Measurements from ENCODE around the gene YJU2.

YJU2 gene

DNA sequence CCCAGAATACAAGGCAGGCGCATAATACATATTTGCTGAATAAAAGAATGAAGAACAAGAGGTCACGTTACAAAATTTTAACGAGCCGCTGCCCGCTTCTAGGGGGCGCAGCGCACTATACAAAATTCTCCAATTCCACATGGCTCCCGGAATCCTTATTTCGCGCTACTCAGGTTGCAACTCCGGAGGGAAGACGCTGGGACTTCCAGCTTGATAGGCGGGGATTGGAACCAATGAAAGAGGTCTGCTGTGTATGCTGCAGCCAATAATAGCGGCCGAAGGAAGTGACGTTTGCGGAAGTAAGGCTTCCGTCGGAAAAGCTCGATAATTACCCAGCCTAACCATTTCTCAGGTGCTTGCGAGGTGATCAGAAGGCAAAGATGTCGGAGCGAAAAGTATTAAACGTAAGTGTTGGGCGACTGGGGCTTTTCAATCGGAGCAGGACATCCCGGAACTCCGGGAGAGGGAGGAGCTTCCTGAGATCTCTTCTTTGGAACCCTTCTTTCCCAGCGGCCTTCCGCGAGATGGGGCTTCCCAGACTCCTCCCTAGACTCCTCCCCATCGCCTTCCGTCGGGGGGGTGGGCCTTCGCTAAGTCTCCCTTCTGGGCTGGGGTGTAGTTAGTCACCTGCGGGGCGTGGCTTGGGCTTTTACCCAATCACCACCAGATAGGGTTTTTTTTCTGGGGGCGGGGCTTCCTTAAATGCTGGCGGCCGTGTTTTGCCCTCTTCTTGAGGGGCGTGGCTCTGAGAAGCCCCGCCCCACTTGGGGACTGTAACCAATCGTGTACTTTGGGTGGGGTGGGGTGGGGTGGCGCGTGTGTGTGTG is at the start of gene YJU2:
TSS of gene YJU2 (plus strand) at position 314 of the 827 bp plus-strand sequence. CDS start at position 381, 67 bp downstream.
- peak; percentile 100 for DNase-seq
- H3K9me3 Mint-ChIP-seq: peaks cover 4% of the 10 kb centered on the region
- CTCF ChIA-PET: interaction anchor here (0.7 to 1.0 kb wide), 3 partner anchors 13 to 155 kb away, joined by 4 to 5 read pairs (median 5); partner anchors contain the start of gene CHAF1A
- H3K4me1 Mint-ChIP-seq: peaks cover 25% of the 10 kb centered on the region
- peak within 1 kb of the TSS; percentile 82 for H3K4me3 Mint-ChIP-seq
- H3K36me3 Mint-ChIP-seq: peaks cover 32% of the 10 kb centered on the region
- peak within 1 kb of the TSS; percentile 95 for H3K27ac Mint-ChIP-seq
- peaks cover 4% of the 10 kb centered on the region for H3K27me3 Mint-ChIP-seq

DNA sequence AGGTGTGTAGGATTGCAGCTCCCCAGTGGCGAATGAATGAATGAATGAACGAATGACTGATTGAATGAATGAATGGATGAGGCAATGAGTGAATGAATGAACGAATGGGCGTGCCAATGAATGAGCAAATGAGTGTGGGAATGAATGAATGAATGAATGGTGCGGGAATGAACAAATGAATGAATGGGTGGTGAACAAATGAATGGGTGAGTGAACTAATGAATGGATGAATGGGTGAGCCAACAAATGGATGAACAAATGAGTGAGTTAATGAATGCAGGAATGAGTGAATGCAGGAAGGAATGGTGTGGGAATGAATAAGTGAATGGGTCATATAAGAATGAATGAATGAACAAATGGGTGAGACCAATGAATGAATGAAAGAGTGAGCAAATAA is 49.7 kb upstream of the YJU2 start:
- Mint-ChIP-seq H3K9me3 (peaks cover 8% of the 10 kb centered on the region), H3K36me3 (peaks cover 3% of the 10 kb centered on the region), H3K27ac (peak overlapping the region; percentile 22), H3K4me3 (no peak overlapping the region), H3K4me1 (peaks cover 8% of the 10 kb centered on the region), H3K27me3 (peaks cover 72% of the 10 kb centered on the region)
- DNase-seq: no peak
- CTCF ChIA-PET: no interaction called here

DNA sequence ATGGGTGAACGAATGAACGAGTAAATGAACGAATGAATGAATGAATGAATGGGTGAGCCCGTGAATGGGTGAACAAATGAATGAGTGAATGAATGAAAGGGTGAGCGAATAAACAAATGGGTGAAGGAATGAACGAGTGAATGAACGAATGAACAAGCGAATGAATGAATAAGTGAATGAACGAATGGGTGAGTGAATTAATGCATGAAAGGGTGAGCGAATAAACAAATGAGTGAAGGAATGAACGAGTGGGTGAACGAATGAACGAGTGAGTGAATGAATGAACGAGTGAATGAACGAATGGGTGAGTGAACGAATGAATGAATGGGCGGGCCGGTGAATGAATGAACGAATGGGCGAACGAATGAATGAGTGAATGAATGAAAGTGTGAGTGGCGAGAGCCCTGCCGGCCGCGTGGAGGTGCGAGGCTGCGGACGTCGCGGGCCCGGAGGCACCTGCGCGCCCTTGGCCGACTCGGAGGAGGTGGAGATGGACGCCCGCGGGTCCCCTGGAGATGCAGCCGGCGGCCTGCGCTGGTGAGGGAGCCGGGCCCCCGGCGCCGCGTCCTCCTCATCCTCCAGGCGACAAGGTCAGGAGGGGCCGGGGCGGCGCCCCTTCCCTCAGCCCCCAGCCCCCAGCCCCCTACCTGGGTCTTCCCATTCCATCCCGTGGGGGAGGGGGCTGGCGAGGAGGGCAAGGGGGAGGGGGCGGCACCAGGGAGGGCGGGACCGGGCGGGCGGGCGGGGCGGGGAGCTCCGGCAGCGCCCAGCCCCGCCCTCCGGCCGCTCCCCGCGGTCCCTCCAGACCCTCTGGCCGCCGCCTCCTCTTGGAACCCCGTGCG is 49.0 kb upstream of the YJU2 start:
- peaks cover 72% of the 10 kb centered on the region for H3K27me3 Mint-ChIP-seq
- H3K4me3 Mint-ChIP-seq: no peak overlapping the region
- H3K27ac Mint-ChIP-seq: peak overlapping the region; percentile 3
- peaks cover 3% of the 10 kb centered on the region for H3K36me3 Mint-ChIP-seq
- H3K9me3 Mint-ChIP-seq: peaks cover 8% of the 10 kb centered on the region
- peak; percentile 29 for DNase-seq
- CTCF ChIA-PET: no interaction called here
- peaks cover 8% of the 10 kb centered on the region for H3K4me1 Mint-ChIP-seq

DNA sequence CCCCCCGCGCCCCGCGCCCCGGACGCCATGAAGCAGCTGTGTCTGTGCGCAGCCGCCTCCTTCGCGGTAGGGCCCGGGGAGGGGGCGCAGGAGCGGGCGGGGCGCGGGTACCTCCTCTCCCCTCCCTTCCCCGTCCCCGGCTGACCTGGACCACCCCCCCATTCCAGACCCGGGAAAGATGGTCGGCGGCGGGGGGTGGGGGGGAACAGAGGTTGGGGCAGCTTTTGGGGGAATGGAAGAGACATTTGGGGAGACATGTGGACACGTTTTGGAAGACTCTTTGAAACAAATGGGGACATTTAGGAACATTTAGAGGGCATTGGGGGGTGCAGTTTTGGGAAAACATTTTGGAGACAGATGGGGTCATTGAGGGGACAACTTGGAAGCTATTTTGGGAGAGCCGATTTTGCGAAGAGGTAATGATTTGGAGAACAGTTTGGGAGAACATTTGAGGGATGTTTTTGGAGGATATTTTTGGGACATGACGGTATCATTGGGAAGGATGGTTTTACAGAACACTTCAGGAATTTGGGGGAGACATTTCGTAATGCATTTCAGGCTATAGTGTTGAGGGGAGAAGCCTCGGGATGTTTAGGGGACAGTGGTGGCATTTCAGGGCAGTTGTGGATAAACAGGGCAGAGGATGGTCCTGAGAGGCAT is 48.3 kb upstream of the YJU2 start:
- CTCF ChIA-PET: no interaction called here
- DNase-seq: no peak
- H3K27ac Mint-ChIP-seq: no peak overlapping the region
- peaks cover 8% of the 10 kb centered on the region for H3K9me3 Mint-ChIP-seq
- H3K27me3 Mint-ChIP-seq: peaks cover 67% of the 10 kb centered on the region
- peaks cover 3% of the 10 kb centered on the region for H3K36me3 Mint-ChIP-seq
- no peak overlapping the region for H3K4me3 Mint-ChIP-seq
- H3K4me1 Mint-ChIP-seq: peaks cover 8% of the 10 kb centered on the region

DNA sequence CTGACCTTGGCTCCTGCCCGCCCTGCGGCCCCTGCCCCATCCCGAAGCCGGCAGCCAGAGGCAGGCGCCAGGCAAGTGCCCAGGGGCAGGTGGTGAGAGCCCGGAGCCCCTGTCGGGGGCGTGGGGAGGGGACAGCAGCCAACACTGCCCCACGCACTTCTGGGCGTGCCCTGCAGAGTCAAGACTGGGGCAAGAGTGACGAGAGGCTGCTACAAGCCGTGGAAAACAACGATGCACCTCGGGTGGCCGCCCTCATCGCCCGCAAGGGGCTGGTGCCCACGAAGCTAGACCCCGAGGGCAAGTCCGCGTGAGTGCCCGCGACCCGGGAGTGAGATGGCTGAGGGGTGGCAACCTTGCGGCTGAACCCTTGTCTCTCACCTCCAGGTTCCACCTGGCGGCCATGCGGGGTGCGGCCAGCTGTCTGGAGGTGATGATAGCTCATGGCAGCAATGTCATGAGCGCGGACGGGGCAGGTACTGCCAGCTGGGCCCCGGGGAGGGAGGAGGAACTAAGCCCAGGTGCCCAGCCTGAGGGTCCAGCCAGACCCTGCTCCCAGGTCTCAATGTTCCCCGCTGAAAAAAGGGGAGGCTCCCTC is 47.1 kb upstream of the YJU2 start:
- H3K27me3 Mint-ChIP-seq: peaks cover 63% of the 10 kb centered on the region
- no peak for DNase-seq
- H3K27ac Mint-ChIP-seq: no peak overlapping the region
- H3K4me1 Mint-ChIP-seq: peaks cover 8% of the 10 kb centered on the region
- CTCF ChIA-PET: interaction anchor here (1.3 to 1.7 kb wide), 2 partner anchors 13 to 60 kb away, joined by 4 to 6 read pairs; no protein-coding TSS in a partner anchor
- peaks cover 8% of the 10 kb centered on the region for H3K9me3 Mint-ChIP-seq
- peaks cover 3% of the 10 kb centered on the region for H3K36me3 Mint-ChIP-seq
- no peak overlapping the region for H3K4me3 Mint-ChIP-seq

DNA sequence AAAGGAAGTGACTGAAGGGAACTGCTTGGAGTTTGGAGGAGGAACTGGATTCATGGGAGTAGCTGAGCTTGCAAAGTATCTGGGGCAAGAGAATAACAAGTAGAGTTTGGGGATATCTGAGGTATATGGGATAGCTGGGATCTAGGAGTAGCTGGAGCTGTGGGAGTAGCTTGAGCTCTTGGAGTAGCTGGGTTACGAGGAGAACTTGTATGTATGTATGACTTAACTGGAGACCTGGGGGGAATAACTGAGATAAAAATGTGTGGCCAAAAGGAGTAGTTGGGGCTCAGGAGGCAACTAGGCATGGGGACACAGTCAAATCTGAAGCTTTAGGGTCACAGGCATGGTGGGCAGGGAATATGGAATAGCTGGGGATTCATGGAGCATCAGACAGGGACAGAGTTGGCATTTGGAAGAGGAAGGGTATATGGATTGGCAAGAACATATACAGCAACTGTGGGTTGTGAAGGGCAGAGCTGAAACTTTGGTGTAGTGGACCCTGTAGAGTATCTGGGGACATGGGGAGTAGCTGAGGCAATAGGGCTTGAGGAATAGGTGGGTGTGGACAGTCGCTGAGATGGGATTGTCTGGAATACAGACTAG is 45.8 kb upstream of the YJU2 start:
- Mint-ChIP-seq H3K4me3 (no peak overlapping the region), H3K36me3 (peaks cover 3% of the 10 kb centered on the region), H3K27me3 (peaks cover 52% of the 10 kb centered on the region), H3K27ac (no peak overlapping the region), H3K9me3 (peaks cover 8% of the 10 kb centered on the region), H3K4me1 (peaks cover 8% of the 10 kb centered on the region)
- CTCF ChIA-PET: interaction anchor here (1.3 to 3.2 kb wide), 5 partner anchors 12 to 379 kb away, joined by 4 to 10 read pairs (median 6); partner anchors contain the start of gene EEF2
- DNase-seq: no peak

DNA sequence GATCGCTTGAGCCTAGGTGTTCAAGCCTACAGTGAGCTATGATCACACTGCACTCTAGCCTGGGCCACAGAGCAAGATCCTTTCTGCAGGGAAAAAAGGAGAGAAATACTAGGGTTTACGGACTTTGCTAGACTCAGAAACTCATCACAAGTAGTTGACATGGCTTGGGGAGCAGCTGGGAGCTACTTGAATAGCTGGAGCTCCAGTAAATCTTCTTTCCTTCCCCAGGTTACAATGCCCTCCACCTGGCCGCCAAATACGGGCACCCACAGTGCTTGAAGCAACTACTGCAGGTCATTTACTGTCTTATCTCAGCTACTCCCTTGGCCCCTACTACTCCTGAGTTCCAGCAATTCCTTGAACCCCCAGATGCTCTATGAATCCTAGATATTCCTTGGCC is 45.1 kb upstream of the YJU2 start:
- DNase-seq: no peak
- H3K9me3 Mint-ChIP-seq: peaks cover 8% of the 10 kb centered on the region
- CTCF ChIA-PET: interaction anchor here (0.7 to 3.2 kb wide), 5 partner anchors 11 to 380 kb away, joined by 3 to 10 read pairs (median 5); partner anchors contain the start of gene EEF2
- peaks cover 47% of the 10 kb centered on the region for H3K27me3 Mint-ChIP-seq
- H3K4me1 Mint-ChIP-seq: peaks cover 8% of the 10 kb centered on the region
- peaks cover 3% of the 10 kb centered on the region for H3K36me3 Mint-ChIP-seq
- H3K4me3 Mint-ChIP-seq: no peak overlapping the region
- no peak overlapping the region for H3K27ac Mint-ChIP-seq

DNA sequence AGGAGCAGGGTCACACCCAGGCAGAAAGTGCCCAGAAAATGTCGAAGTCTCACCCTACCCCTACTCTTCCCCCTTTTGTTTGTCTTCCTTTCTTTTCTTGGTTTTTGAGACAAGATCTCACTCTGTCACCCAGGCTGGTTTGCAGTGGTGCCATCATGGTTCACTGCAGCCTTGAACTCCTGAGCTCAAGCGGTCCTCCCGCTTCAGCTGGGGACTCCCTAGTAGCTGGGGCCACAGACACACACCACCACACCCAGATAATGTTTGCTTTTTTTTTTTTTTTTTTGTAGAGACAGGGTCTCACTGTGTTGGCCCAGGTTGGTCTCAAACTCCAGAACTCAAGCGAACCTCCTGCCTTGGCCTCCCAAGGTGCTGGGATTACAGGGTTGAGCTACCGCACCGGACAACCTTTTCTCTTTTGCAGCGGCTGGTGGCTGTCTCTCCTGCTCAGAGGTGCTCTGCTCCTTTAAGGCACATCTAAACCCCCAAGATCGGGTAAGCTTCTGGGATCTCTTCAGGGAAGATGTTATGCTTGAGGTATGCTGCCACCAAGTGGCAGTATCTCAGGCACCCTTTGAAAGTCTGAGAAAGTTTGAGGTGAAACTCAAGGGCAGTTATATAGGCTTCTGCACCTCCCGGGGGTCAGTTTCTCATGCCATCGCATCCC is 39.9 kb upstream of the YJU2 start:
- no peak overlapping the region for H3K4me3 Mint-ChIP-seq
- H3K36me3 Mint-ChIP-seq: no peaks in the 10 kb centered on the region
- no peaks in the 10 kb centered on the region for H3K4me1 Mint-ChIP-seq
- H3K27me3 Mint-ChIP-seq: peaks cover 12% of the 10 kb centered on the region
- no peak overlapping the region for H3K27ac Mint-ChIP-seq
- H3K9me3 Mint-ChIP-seq: no peaks in the 10 kb centered on the region
- DNase-seq: no peak
- CTCF ChIA-PET: interaction anchor here (1.8 kb wide), 1 partner anchor 15 kb away, joined by 5 read pairs; no protein-coding TSS in a partner anchor

DNA sequence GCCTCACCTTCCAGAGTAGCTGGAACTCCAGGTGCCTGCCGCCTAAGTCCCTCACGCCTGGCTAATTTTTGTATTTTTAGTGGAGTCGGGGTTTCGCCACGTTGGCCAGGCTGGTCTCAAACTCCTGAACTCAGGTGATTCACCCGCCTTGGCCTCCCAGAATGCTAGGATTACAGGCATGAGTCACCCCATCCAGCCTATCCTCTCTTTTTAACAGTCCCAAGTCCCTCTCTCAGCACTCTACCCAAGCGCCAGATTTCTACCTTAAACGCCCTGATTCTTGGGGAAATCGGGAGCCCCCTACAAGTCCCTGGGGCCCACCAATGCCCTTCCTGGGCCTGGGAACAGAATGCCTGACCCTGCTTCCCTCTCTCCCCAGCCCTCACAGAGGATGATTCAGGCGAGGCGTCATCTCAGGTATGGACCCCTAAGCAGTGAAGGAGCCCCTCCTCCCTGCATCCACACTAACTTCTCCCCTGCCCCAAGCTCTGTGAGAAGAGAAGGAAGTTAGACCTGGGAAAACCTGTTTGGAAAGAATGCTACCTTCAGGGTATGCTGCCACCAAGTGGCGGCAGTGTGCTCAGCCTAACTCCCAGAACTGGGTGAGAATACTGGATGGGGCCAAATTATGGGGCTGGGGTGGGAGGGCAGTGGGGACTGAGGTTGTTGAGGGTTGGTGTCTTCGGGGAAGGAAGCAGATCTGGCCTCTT is 38.3 kb upstream of the YJU2 start:
- Mint-ChIP-seq H3K9me3 (no peaks in the 10 kb centered on the region), H3K4me1 (no peaks in the 10 kb centered on the region), H3K27ac (no peak overlapping the region), H3K27me3 (peaks cover 24% of the 10 kb centered on the region), H3K36me3 (no peaks in the 10 kb centered on the region), H3K4me3 (no peak overlapping the region)
- CTCF ChIA-PET: interaction anchor here (1.0 to 1.8 kb wide), 4 partner anchors 13 to 223 kb away, joined by 3 to 5 read pairs (median 3); partner anchors contain the start of gene EEF2
- no peak for DNase-seq

DNA sequence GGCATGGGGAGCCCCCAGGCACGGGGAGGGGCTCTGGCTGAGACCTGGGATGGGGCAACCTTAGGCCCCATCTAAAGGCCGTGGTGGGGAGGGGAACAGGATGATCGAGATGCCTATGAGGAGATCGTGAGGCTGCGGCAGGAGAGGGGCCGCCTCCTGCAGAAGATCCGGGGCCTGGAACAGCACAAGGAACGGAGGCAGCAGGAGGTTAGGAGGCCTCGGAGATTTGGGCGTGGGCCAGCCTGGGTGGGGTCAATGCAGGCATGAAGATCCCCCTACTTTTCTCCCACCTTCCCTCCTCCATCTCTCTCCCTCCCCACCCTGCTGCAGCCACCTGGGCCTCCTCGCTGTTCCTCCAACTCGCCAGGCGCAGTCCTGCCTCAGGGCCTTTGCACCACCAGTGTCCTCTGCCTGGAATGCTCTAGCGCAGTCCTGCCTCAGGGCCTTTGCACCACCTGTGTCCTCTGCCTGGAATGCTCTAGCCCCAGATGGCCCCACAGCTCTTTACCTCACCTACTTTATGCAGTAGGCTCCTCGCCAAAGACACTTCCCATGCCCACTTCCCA is 36.6 kb upstream of the YJU2 start:
- peaks cover 6% of the 10 kb centered on the region for H3K4me1 Mint-ChIP-seq
- H3K27ac Mint-ChIP-seq: no peak overlapping the region
- no peaks in the 10 kb centered on the region for H3K36me3 Mint-ChIP-seq
- H3K27me3 Mint-ChIP-seq: peaks cover 19% of the 10 kb centered on the region
- DNase-seq: no peak
- CTCF ChIA-PET: no interaction called here
- no peak overlapping the region for H3K4me3 Mint-ChIP-seq
- no peaks in the 10 kb centered on the region for H3K9me3 Mint-ChIP-seq

DNA sequence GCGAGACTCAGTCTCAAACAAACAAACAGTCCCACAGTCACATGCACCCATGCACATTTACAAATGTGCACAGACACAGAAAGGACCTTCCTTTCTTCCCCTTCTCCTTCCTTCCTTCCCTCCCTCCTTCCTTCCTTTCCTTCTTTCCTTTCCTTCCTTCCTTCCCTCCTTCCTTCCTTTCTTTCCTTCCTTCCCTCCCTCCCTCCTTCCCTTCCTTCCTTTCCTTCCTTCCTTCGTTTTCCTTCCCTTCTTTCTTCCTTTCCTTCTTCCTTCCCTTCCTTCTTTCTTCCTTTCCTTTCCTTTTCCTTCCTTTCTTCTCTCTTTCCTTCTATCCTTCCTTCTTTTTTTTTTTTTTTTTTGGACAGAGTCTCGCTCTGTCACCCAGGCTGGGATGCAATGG is 33.8 kb upstream of the YJU2 start:
- DNase-seq: no peak
- Mint-ChIP-seq H3K27ac (no peak overlapping the region), H3K27me3 (peaks cover 12% of the 10 kb centered on the region), H3K4me3 (no peak overlapping the region), H3K36me3 (no peaks in the 10 kb centered on the region), H3K9me3 (peaks cover 6% of the 10 kb centered on the region), H3K4me1 (peaks cover 6% of the 10 kb centered on the region)
- CTCF ChIA-PET: no interaction called here

DNA sequence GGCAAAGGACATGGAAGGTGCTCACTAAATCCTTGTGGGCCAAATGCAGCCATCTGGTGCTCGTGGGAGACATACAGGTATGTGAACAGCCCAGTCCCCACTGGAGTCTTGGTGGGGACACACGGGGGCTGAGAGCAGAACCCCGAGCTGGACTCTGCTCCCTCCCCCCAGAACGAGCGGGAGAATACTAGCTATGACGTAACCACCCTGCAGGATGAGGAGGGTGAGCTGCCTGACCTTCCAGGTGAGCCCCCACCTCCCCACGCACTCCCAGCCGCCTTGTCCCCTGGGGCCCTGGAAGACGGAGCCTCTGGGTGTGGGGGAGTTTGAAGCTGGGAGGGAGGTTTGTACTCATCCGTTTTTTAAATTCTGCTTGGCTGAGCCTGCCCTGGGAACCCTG is 31.1 kb upstream of the YJU2 start:
- CTCF ChIA-PET: no interaction called here
- peaks cover 6% of the 10 kb centered on the region for H3K9me3 Mint-ChIP-seq
- no peak overlapping the region for H3K27ac Mint-ChIP-seq
- peaks cover 12% of the 10 kb centered on the region for H3K27me3 Mint-ChIP-seq
- DNase-seq: no peak
- no peaks in the 10 kb centered on the region for H3K36me3 Mint-ChIP-seq
- H3K4me1 Mint-ChIP-seq: peaks cover 6% of the 10 kb centered on the region
- H3K4me3 Mint-ChIP-seq: no peak overlapping the region

All from activated naive CD4-positive, alpha-beta T cell treated with anti-CD3 and anti-CD28 coated beads, Interleukin-2, amount 10 ng/mL, durations not matched to agents 7 days and 5 days (primary cell).